Type B pancreatic cell (in vitro differentiated cells): Measurements from ENCODE around the gene GRHL3. TPM values are rescaled to one million over a fixed set of nuclear protein-coding genes. Genes with fewer than 3 reads are reported as not detected.
A peak's percentile ranks its signal among the peaks of the same experiment; 100 is the strongest.
"Not testable (repeated sequence)": the region's sequence is repeated elsewhere in the genome, so short reads cannot be mapped to it uniquely, and the experiment has no call there.

Experiments used
- DNase-seq: peaks from one replicate; pipeline ENCODE4 v3.0.0; 2021; ENCODE audit warnings: mixed read lengths; ENCODE audit not compliant: unreplicated experiment; ENCODE audit errors: extremely low spot score
- H3K27ac Mint-ChIP-seq: 2 replicates; pipeline ENCODE4 v1.8.0; 2021; ENCODE audit warnings: mild to moderate bottlenecking, mixed read lengths
- H3K27me3 Mint-ChIP-seq: 2 replicates; pipeline ENCODE4 v1.8.0; 2021; ENCODE audit warnings: mixed read lengths
- H3K36me3 Mint-ChIP-seq: 2 replicates; pipeline ENCODE4 v1.8.0; 2021; ENCODE audit warnings: mixed read lengths
- H3K4me1 Mint-ChIP-seq: one replicate; pipeline ENCODE4 v1.8.0; 2021; ENCODE audit warnings: mixed read lengths; ENCODE audit not compliant: unreplicated experiment
- H3K4me3 Mint-ChIP-seq: 2 replicates; pipeline ENCODE4 v1.8.0; 2021; ENCODE audit warnings: mild to moderate bottlenecking, mixed read lengths
- H3K9me3 Mint-ChIP-seq: 2 replicates; pipeline ENCODE4 v1.8.0; 2021; ENCODE audit warnings: mixed read lengths
- total RNA-seq: library from RNA; stranded (reverse); gene quantifications from 2 replicates; pipeline ENCODE4 v1.2.1, GENCODE V29; 2021; ENCODE audit warnings: low replicate concordance
- TF ChIP-seq, protein P1 (sequence below): fragments of 200-600 bp; sonication (generic); conservative IDR thresholded peaks from 2 replicates; pipeline ENCODE4 v1.5.0; 2021; ENCODE audit warnings: antibody characterized with exemption, mild to moderate bottlenecking

Gene GRHL3
- total RNA-seq, 1 donor from 2014 or later, result 70.6 TPM

GRCh38 chr1:24283326-24284155 is 35.6 kb upstream of the GRHL3 start:
- H3K27me3 Mint-ChIP-seq, result no peaks in the 10 kb centered on the region
- H3K27ac Mint-ChIP-seq, result no peak overlapping the region
- H3K9me3 Mint-ChIP-seq, result no peaks in the 10 kb centered on the region
- TF ChIP-seq, protein P1, sequence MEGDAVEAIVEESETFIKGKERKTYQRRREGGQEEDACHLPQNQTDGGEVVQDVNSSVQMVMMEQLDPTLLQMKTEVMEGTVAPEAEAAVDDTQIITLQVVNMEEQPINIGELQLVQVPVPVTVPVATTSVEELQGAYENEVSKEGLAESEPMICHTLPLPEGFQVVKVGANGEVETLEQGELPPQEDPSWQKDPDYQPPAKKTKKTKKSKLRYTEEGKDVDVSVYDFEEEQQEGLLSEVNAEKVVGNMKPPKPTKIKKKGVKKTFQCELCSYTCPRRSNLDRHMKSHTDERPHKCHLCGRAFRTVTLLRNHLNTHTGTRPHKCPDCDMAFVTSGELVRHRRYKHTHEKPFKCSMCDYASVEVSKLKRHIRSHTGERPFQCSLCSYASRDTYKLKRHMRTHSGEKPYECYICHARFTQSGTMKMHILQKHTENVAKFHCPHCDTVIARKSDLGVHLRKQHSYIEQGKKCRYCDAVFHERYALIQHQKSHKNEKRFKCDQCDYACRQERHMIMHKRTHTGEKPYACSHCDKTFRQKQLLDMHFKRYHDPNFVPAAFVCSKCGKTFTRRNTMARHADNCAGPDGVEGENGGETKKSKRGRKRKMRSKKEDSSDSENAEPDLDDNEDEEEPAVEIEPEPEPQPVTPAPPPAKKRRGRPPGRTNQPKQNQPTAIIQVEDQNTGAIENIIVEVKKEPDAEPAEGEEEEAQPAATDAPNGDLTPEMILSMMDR, result no peak
- peaks cover 15% of the 10 kb centered on the region for H3K4me1 Mint-ChIP-seq
- H3K4me3 Mint-ChIP-seq, result no peak overlapping the region
- DNase-seq, result no peak
- no peaks in the 10 kb centered on the region for H3K36me3 Mint-ChIP-seq

GRCh38 chr1:24284156-24284471 is 35.0 kb upstream of the GRHL3 start:
- Mint-ChIP-seq H3K27me3 (no peaks in the 10 kb centered on the region), H3K27ac (no peak overlapping the region), H3K9me3 (no peaks in the 10 kb centered on the region), H3K36me3 (no peaks in the 10 kb centered on the region), H3K4me1 (peaks cover 15% of the 10 kb centered on the region), H3K4me3 (no peak overlapping the region)
- DNase-seq, result no peak
- TF ChIP-seq, protein P1, result no peak

DNA sequence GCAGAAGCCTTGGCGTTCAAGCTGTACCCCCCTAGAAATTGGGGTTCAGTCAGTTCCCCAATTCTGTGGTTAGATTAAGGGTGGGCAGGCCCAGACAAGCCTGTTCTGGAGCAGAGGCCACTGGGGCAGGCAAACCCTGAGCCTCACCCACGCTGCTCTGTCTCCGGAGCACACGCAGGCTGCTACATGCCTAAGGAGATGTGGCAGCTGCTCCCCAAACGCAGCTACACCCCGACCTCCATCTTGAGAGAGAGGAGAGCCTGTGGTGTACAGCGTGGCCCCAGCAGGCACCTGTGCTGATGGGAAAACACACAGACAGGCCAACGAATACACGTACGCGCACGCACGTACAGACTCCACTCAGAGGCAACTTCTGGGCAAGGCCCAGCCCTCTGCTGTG is 33.9 kb upstream of the GRHL3 start:
- peaks cover 15% of the 10 kb centered on the region for H3K4me1 Mint-ChIP-seq
- H3K36me3 Mint-ChIP-seq, result no peaks in the 10 kb centered on the region
- no peak overlapping the region for H3K27ac Mint-ChIP-seq
- no peak for DNase-seq
- no peaks in the 10 kb centered on the region for H3K27me3 Mint-ChIP-seq
- H3K4me3 Mint-ChIP-seq, result no peak overlapping the region
- TF ChIP-seq, protein P1, result no peak
- H3K9me3 Mint-ChIP-seq, result no peaks in the 10 kb centered on the region

- H3K9me3 Mint-ChIP-seq, result no peaks in the 10 kb centered on the region
- H3K27ac Mint-ChIP-seq, result peak overlapping the region; percentile 75
- peaks cover 4% of the 10 kb centered on the region for H3K27me3 Mint-ChIP-seq
- TF ChIP-seq, protein P1, result no peak
- H3K4me3 Mint-ChIP-seq, result no peak overlapping the region
- peaks cover 19% of the 10 kb centered on the region for H3K4me1 Mint-ChIP-seq
- H3K36me3 Mint-ChIP-seq, result no peaks in the 10 kb centered on the region
- no peak for DNase-seq
Observed at GRCh38 chr1:24286246-24287010, 32.7 kb upstream of the GRHL3 start.

- not testable (repeated sequence) for H3K36me3 Mint-ChIP-seq, H3K27me3 Mint-ChIP-seq, H3K27ac Mint-ChIP-seq, DNase-seq, H3K9me3 Mint-ChIP-seq, H3K4me3 Mint-ChIP-seq
- H3K4me1 Mint-ChIP-seq, result peaks cover 25% of the 10 kb centered on the region
Observed at GRCh38 chr1:24287779-24288178, 31.4 kb upstream of the GRHL3 start.

GRCh38 chr1:24288479-24288878 is 30.7 kb upstream of the GRHL3 start:
- DNase-seq, result no peak
- H3K27me3 Mint-ChIP-seq, result peaks cover 4% of the 10 kb centered on the region
- TF ChIP-seq, protein P1, result no peak
- H3K27ac Mint-ChIP-seq, result no peak overlapping the region
- H3K36me3 Mint-ChIP-seq, result no peaks in the 10 kb centered on the region
- H3K4me1 Mint-ChIP-seq, result peaks cover 25% of the 10 kb centered on the region
- no peaks in the 10 kb centered on the region for H3K9me3 Mint-ChIP-seq
- no peak overlapping the region for H3K4me3 Mint-ChIP-seq
